Astrocyte (in vitro differentiated cells and primary cell): ENCODE results near the gene COBL. TPM values are rescaled to one million over a fixed set of nuclear protein-coding genes. Genes with fewer than 3 reads are reported as not detected.

Source experiments
- DNase-seq: peaks from one replicate; pipeline ENCODE4 v3.0.0-alpha.2; 2010; ENCODE audit warnings: low read depth
- FAIRE-seq: peaks from 2 replicates; lab custom pipeline; 2011; peaks lifted over from hg19 to GRCh38; lab: Jason Lieb, UNC
- H2AFZ ChIP-seq: 2 replicates; pipeline ENCODE4 v1.6.0; 2012; ENCODE audit warnings: low read depth, low read length, inconsistent platforms
- H3K27ac ChIP-seq: 2 replicates; pipeline ENCODE4 v1.5.1; 2011; ENCODE audit warnings: low read depth, low read length, inconsistent platforms
- H3K27me3 ChIP-seq: 2 replicates; pipeline ENCODE4 v1.6.0; 2011; ENCODE audit warnings: low read length, inconsistent platforms; ENCODE audit not compliant: insufficient read depth
- H3K36me3 ChIP-seq: 2 replicates; pipeline ENCODE4 v1.5.1; 2011; ENCODE audit warnings: low read length, inconsistent platforms; ENCODE audit not compliant: insufficient read depth
- H3K4me1 ChIP-seq: 2 replicates; pipeline ENCODE4 v1.5.1; 2011; ENCODE audit warnings: low read length, inconsistent platforms; ENCODE audit not compliant: insufficient read depth
- H3K4me2 ChIP-seq: 2 replicates; pipeline ENCODE4 v1.6.0; 2012; ENCODE audit warnings: low read length, inconsistent platforms
- H3K4me3 ChIP-seq: 2 replicates; pipeline ENCODE4 v1.5.1; 2011; ENCODE audit warnings: low read depth, mild to moderate bottlenecking, low read length, inconsistent platforms; ENCODE audit not compliant: insufficient read depth
- H3K79me2 ChIP-seq: 2 replicates; pipeline ENCODE4 v1.6.0; 2012; ENCODE audit warnings: mild to moderate bottlenecking, low read length, inconsistent platforms; ENCODE audit not compliant: insufficient read depth
- H3K9ac ChIP-seq: 2 replicates; pipeline ENCODE4 v1.6.0; 2012; ENCODE audit warnings: mild to moderate bottlenecking, low read length, inconsistent platforms
- H3K9me3 ChIP-seq: 2 replicates; pipeline ENCODE4 v1.5.1; 2012; ENCODE audit warnings: low read depth, mild to moderate bottlenecking, low read length, inconsistent platforms; ENCODE audit not compliant: insufficient read depth
- H4K20me1 ChIP-seq: 2 replicates; pipeline ENCODE4 v1.6.0; 2012; ENCODE audit warnings: low read length, inconsistent platforms; ENCODE audit not compliant: insufficient read depth
- H3K27ac Mint-ChIP-seq: one replicate; pipeline ENCODE4 v1.8.0; 2021; ENCODE audit warnings: mild to moderate bottlenecking, mixed read lengths; ENCODE audit not compliant: unreplicated experiment
- H3K27me3 Mint-ChIP-seq: one replicate; pipeline ENCODE4 v1.8.0; 2021; ENCODE audit warnings: low read depth, mixed read lengths; ENCODE audit not compliant: unreplicated experiment
- H3K36me3 Mint-ChIP-seq: one replicate; pipeline ENCODE4 v1.8.0; 2021; ENCODE audit warnings: low read depth, mixed read lengths; ENCODE audit not compliant: unreplicated experiment
- H3K4me1 Mint-ChIP-seq: one replicate; pipeline ENCODE4 v1.8.0; 2021; ENCODE audit warnings: low read depth, mixed read lengths; ENCODE audit not compliant: unreplicated experiment
- H3K4me3 Mint-ChIP-seq: one replicate; pipeline ENCODE4 v1.8.0; 2021; ENCODE audit warnings: mild to moderate bottlenecking, moderate library complexity, mixed read lengths; ENCODE audit not compliant: unreplicated experiment
- H3K9me3 Mint-ChIP-seq: one replicate; pipeline ENCODE4 v1.8.0; 2021; ENCODE audit warnings: mild to moderate bottlenecking, mixed read lengths; ENCODE audit not compliant: unreplicated experiment
- EZH2 ChIP-seq: IDR thresholded peaks from 2 replicates; pipeline ENCODE4 v1.6.1; 2012; ENCODE audit warnings: mild to moderate bottlenecking, low read length, inconsistent platforms; ENCODE audit not compliant: insufficient read depth
- total RNA-seq: library from RNA; stranded (reverse); gene quantifications from 2 replicates; pipeline ENCODE4 v1.2.1, GENCODE V29; 2021
- TF ChIP-seq, protein P1 (sequence below): IDR thresholded peaks from 2 replicates; pipeline ENCODE4 v1.5.1; 2011; ENCODE audit warnings: low read depth, mild to moderate bottlenecking, inconsistent platforms, low read length, moderate library complexity; ENCODE audit not compliant: insufficient read depth

The COBL gene
- total RNA-seq, 1 donor from 2014 or later = 6.4 TPM

DNA sequence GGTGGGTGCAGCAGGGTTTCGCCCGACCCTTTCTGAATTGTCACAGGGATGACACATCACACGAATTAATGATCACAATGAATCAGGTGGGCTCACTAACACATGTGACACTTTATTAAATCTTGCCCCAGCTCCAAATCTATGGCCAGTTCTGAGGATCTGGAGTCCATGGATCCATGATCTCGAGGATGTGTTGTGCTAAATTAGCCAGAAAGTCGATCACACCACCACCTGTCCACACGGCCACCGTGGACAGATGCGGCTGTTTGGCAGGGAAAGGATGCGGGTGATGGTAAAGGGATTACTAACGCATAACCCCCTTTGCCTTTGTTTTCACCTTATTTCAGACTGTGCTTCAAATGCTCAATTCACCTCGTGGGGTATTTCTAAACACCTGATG, 96.4 kb downstream of the COBL start:
- no peak overlapping the region for H3K27ac Mint-ChIP-seq
- no peaks in the 10 kb centered on the region for H3K27me3 Mint-ChIP-seq
- Histone ChIP-seq H3K9me3 (no peaks in the 10 kb centered on the region), H2AFZ (no peak overlapping the region), H3K27ac (no peak overlapping the region), H4K20me1 (no peaks in the 10 kb centered on the region), H3K27me3 (no peaks in the 10 kb centered on the region), H3K4me2 (no peak overlapping the region), H3K4me1 (no peaks in the 10 kb centered on the region), H3K36me3 (no peaks in the 10 kb centered on the region), H3K9ac (no peak overlapping the region), H3K4me3 (no peak overlapping the region), H3K79me2 (no peaks in the 10 kb centered on the region)
- peaks cover 2% of the 10 kb centered on the region for H3K4me1 Mint-ChIP-seq
- TF ChIP-seq, protein P1, sequence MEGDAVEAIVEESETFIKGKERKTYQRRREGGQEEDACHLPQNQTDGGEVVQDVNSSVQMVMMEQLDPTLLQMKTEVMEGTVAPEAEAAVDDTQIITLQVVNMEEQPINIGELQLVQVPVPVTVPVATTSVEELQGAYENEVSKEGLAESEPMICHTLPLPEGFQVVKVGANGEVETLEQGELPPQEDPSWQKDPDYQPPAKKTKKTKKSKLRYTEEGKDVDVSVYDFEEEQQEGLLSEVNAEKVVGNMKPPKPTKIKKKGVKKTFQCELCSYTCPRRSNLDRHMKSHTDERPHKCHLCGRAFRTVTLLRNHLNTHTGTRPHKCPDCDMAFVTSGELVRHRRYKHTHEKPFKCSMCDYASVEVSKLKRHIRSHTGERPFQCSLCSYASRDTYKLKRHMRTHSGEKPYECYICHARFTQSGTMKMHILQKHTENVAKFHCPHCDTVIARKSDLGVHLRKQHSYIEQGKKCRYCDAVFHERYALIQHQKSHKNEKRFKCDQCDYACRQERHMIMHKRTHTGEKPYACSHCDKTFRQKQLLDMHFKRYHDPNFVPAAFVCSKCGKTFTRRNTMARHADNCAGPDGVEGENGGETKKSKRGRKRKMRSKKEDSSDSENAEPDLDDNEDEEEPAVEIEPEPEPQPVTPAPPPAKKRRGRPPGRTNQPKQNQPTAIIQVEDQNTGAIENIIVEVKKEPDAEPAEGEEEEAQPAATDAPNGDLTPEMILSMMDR = no peak
- no peak for TF ChIP-seq EZH2
- no peaks in the 10 kb centered on the region for H3K36me3 Mint-ChIP-seq
- DNase-seq (no peak), FAIRE-seq (no peak)
- no peaks in the 10 kb centered on the region for H3K9me3 Mint-ChIP-seq
- H3K4me3 Mint-ChIP-seq = no peak overlapping the region

- no peak overlapping the region for H3K4me2 ChIP-seq
- H3K4me1 Mint-ChIP-seq = no peaks in the 10 kb centered on the region
- no peak overlapping the region for H3K9ac ChIP-seq
- H3K27ac Mint-ChIP-seq = no peak overlapping the region
- H3K4me3 Mint-ChIP-seq = no peak overlapping the region
- no peaks in the 10 kb centered on the region for H3K27me3 ChIP-seq
- H3K9me3 ChIP-seq = no peaks in the 10 kb centered on the region
- no peak overlapping the region for H2AFZ ChIP-seq
- no peaks in the 10 kb centered on the region for H3K4me1 ChIP-seq
- FAIRE-seq (no peak), DNase-seq (no peak)
- no peak for TF ChIP-seq EZH2
- TF ChIP-seq, protein P1 = no peak
- H3K36me3 ChIP-seq = no peaks in the 10 kb centered on the region
- H3K27ac ChIP-seq = no peak overlapping the region
- no peaks in the 10 kb centered on the region for H4K20me1 ChIP-seq
- no peaks in the 10 kb centered on the region for H3K27me3 Mint-ChIP-seq
- H3K79me2 ChIP-seq = no peaks in the 10 kb centered on the region
- peaks cover 3% of the 10 kb centered on the region for H3K9me3 Mint-ChIP-seq
- no peak overlapping the region for H3K4me3 ChIP-seq
- no peaks in the 10 kb centered on the region for H3K36me3 Mint-ChIP-seq
Observed at GRCh38 chr7:51219261-51219988, 97.2 kb downstream of the COBL start.

- Mint-ChIP-seq H3K4me3 (no peak overlapping the region), H3K4me1 (no peaks in the 10 kb centered on the region), H3K36me3 (no peaks in the 10 kb centered on the region), H3K27me3 (no peaks in the 10 kb centered on the region), H3K27ac (no peak overlapping the region), H3K9me3 (peaks cover 3% of the 10 kb centered on the region)
- Histone ChIP-seq H3K27me3 (no peaks in the 10 kb centered on the region), H3K9ac (no peak overlapping the region), H3K79me2 (no peaks in the 10 kb centered on the region), H3K9me3 (no peaks in the 10 kb centered on the region), H3K4me2 (no peak overlapping the region), H2AFZ (no peak overlapping the region), H3K27ac (no peak overlapping the region), H3K36me3 (no peaks in the 10 kb centered on the region), H3K4me1 (no peaks in the 10 kb centered on the region), H4K20me1 (no peaks in the 10 kb centered on the region), H3K4me3 (no peak overlapping the region)
- DNase-seq = no peak
- FAIRE-seq = no peak
- no peak for TF ChIP-seq EZH2
- TF ChIP-seq, protein P1 = no peak
Observed at GRCh38 chr7:51217804-51218203, 98.8 kb downstream of the COBL start.
